GM13976 (cell line): ENCODE results near the gene DIPK1A.
"Not testable (repeated sequence)": the region's sequence is repeated elsewhere in the genome, so short reads cannot be mapped to it uniquely, and the experiment has no call there.

Experiments used
- DNase-seq: peaks from one replicate; pipeline ENCODE4 v3.0.0; 2012; ENCODE audit warnings: low spot score
- CTCF ChIP-seq: IDR thresholded peaks from 2 replicates; pipeline ENCODE4 v1.5.1; 2012; ENCODE audit warnings: borderline replicate concordance, mild to moderate bottlenecking; ENCODE audit not compliant: insufficient read depth; ENCODE audit errors: extremely low read depth, missing control alignments, control extremely low read depth
- in situ Hi-C: fragments of 300-500 bp; cut with MboI; formaldehyde crosslinking; loops from one replicate; pipeline ENCODE4 v1.12.0; 2022; ENCODE audit warnings: low sequenced_read_pairs, mixed read lengths, inconsistent platforms; ENCODE audit not compliant: unreplicated experiment

DIPK1A gene

GRCh38 chr1:92900539-92900938 lies 60.7 kb downstream of the DIPK1A start:
- TF ChIP-seq CTCF = no peak
- in situ Hi-C loops = no loop called here
- DNase-seq = no peak

- in situ Hi-C loops = no loop called here
- no peak for DNase-seq
- TF ChIP-seq CTCF = no peak
These were observed 61.5 kb downstream of the DIPK1A start for GRCh38 chr1:92899780-92900179.

GRCh38 chr1:92898053-92898452 lies 63.2 kb downstream of the DIPK1A start:
- DNase-seq, in situ Hi-C loops: not testable (repeated sequence)

GRCh38 chr1:92887465-92887864 lies 73.8 kb downstream of the DIPK1A start:
- TF ChIP-seq CTCF = no peak

GRCh38 chr1:92886886-92887419 lies 74.3 kb downstream of the DIPK1A start:
- in situ Hi-C loops = no loop called here

More at GRCh38 chr1:92887465-92887864, 73.8 kb downstream of the DIPK1A start:
- in situ Hi-C loops = no loop called here
- DNase-seq = no peak

GRCh38 chr1:92884195-92884594 lies 77.1 kb downstream of the DIPK1A start:
- in situ Hi-C loops = no loop called here
- TF ChIP-seq CTCF = no peak
- DNase-seq = no peak

More at GRCh38 chr1:92886886-92887419, 74.3 kb downstream of the DIPK1A start:
- TF ChIP-seq CTCF = no peak
- no peak for DNase-seq

GRCh38 chr1:92883297-92883696 lies 78.0 kb downstream of the DIPK1A start:
- TF ChIP-seq CTCF = no peak
- DNase-seq = no peak
- in situ Hi-C loops = no loop called here

- no peak for DNase-seq
- in situ Hi-C loops = no loop called here
- TF ChIP-seq CTCF = no peak
These were observed 78.4 kb downstream of the DIPK1A start for GRCh38 chr1:92882819-92883218.
